ENCODE measurements around the gene AP1M1. TPM values are rescaled to one million over a fixed set of nuclear protein-coding genes. Genes with fewer than 3 reads are reported as not detected.
A peak's percentile ranks its signal among the peaks of the same experiment; 100 is the strongest.

AP1M1 gene
- total RNA-seq, 1 experiment from 2014 or later, result 43.3 TPM

- Histone ChIP-seq H3K27ac (ENCODE audit: low read length) (no peak overlapping the region), H3K4me1 (ENCODE audit: low read length) (no peaks in the 10 kb centered on the region), H3K4me2 (ENCODE audit: low read depth, low read length, poor library complexity, severe bottlenecking) (no peak overlapping the region), H3K9me3 (ENCODE audit: low read length) (no peaks in the 10 kb centered on the region), H2AFZ (ENCODE audit: low read length) (no peak overlapping the region), H3K4me3 (ENCODE audit: low read length) (no peak overlapping the region), H4K20me1 (ENCODE audit: insufficient read depth, low read depth, low read length) (no peaks in the 10 kb centered on the region), H3K9me2 (replicated peaks; ENCODE audit: insufficient read depth, low read length) (no peaks in the 10 kb centered on the region), H3K9ac (ENCODE audit: low read length) (no peak overlapping the region), H3K79me2 (ENCODE audit: low read length) (no peaks in the 10 kb centered on the region), H3K27me3 (ENCODE audit: low read length) (no peaks in the 10 kb centered on the region), H3K36me3 (ENCODE audit: insufficient read depth, low read length) (peaks cover under 1% of the 10 kb centered on the region; the same call in 1 of the 2 replicates)
- DNase-seq, result no peak
Observed at GRCh38 chr19:16159655-16160054, 38.1 kb upstream of the AP1M1 start.

- H3K27ac ChIP-seq (ENCODE audit: low read length), result no peak overlapping the region
- no peaks in the 10 kb centered on the region for H3K4me1 ChIP-seq (ENCODE audit: low read length)
- no peaks in the 10 kb centered on the region for H4K20me1 ChIP-seq (ENCODE audit: insufficient read depth, low read depth, low read length)
- no peak overlapping the region for H3K9ac ChIP-seq (ENCODE audit: low read length)
- H3K9me2 ChIP-seq (replicated peaks; ENCODE audit: insufficient read depth, low read length), result no peaks in the 10 kb centered on the region
- H2AFZ ChIP-seq (ENCODE audit: low read length), result no peak overlapping the region
- H3K4me3 ChIP-seq (ENCODE audit: low read length), result no peak overlapping the region
- H3K4me2 ChIP-seq (ENCODE audit: low read depth, low read length, poor library complexity, severe bottlenecking), result no peak overlapping the region
- no peaks in the 10 kb centered on the region; the same call in 1 of the 2 replicates for H3K36me3 ChIP-seq (ENCODE audit: insufficient read depth, low read length)
- no peaks in the 10 kb centered on the region for H3K27me3 ChIP-seq (ENCODE audit: low read length)
- no peak for DNase-seq
- no peaks in the 10 kb centered on the region for H3K79me2 ChIP-seq (ENCODE audit: low read length)
- H3K9me3 ChIP-seq (ENCODE audit: low read length), result no peaks in the 10 kb centered on the region
Observed at GRCh38 chr19:16160445-16160942, 37.2 kb upstream of the AP1M1 start.

- H3K27ac ChIP-seq (ENCODE audit: low read length), result no peak overlapping the region
- H3K4me2 ChIP-seq (ENCODE audit: low read depth, low read length, poor library complexity, severe bottlenecking), result no peak overlapping the region
- H2AFZ ChIP-seq (ENCODE audit: low read length), result no peak overlapping the region
- DNase-seq, result no peak
- no peaks in the 10 kb centered on the region for H3K9me3 ChIP-seq (ENCODE audit: low read length)
- no peaks in the 10 kb centered on the region; the same call in 1 of the 2 replicates for H3K36me3 ChIP-seq (ENCODE audit: insufficient read depth, low read length)
- no peaks in the 10 kb centered on the region for H3K79me2 ChIP-seq (ENCODE audit: low read length)
- H3K4me3 ChIP-seq (ENCODE audit: low read length), result no peak overlapping the region
- no peak overlapping the region for H3K9ac ChIP-seq (ENCODE audit: low read length)
- no peaks in the 10 kb centered on the region for H3K4me1 ChIP-seq (ENCODE audit: low read length)
- H3K9me2 ChIP-seq (replicated peaks; ENCODE audit: insufficient read depth, low read length), result no peaks in the 10 kb centered on the region
- no peaks in the 10 kb centered on the region for H4K20me1 ChIP-seq (ENCODE audit: insufficient read depth, low read depth, low read length)
- H3K27me3 ChIP-seq (ENCODE audit: low read length), result no peaks in the 10 kb centered on the region
Observed at GRCh38 chr19:16160943-16161560, 36.7 kb upstream of the AP1M1 start.

GRCh38 chr19:16161840-16162239 is 35.9 kb upstream of the AP1M1 start:
- no peak overlapping the region for H3K4me2 ChIP-seq (ENCODE audit: low read depth, low read length, poor library complexity, severe bottlenecking)
- no peak for DNase-seq
- no peaks in the 10 kb centered on the region for H3K9me2 ChIP-seq (replicated peaks; ENCODE audit: insufficient read depth, low read length)
- H3K27me3 ChIP-seq (ENCODE audit: low read length), result no peaks in the 10 kb centered on the region
- no peaks in the 10 kb centered on the region for H4K20me1 ChIP-seq (ENCODE audit: insufficient read depth, low read depth, low read length)
- no peak overlapping the region for H3K9ac ChIP-seq (ENCODE audit: low read length)
- no peaks in the 10 kb centered on the region; the same call in 1 of the 2 replicates for H3K36me3 ChIP-seq (ENCODE audit: insufficient read depth, low read length)
- no peak overlapping the region for H3K27ac ChIP-seq (ENCODE audit: low read length)
- H3K4me3 ChIP-seq (ENCODE audit: low read length), result no peak overlapping the region
- no peaks in the 10 kb centered on the region for H3K4me1 ChIP-seq (ENCODE audit: low read length)
- no peaks in the 10 kb centered on the region for H3K79me2 ChIP-seq (ENCODE audit: low read length)
- H3K9me3 ChIP-seq (ENCODE audit: low read length), result no peaks in the 10 kb centered on the region
- H2AFZ ChIP-seq (ENCODE audit: low read length), result no peak overlapping the region

- Histone ChIP-seq H3K36me3 (ENCODE audit: insufficient read depth, low read length) (no peaks in the 10 kb centered on the region), H3K4me1 (ENCODE audit: low read length) (no peaks in the 10 kb centered on the region), H3K9ac (ENCODE audit: low read length) (no peak overlapping the region), H4K20me1 (ENCODE audit: insufficient read depth, low read depth, low read length) (no peaks in the 10 kb centered on the region), H3K4me3 (ENCODE audit: low read length) (no peak overlapping the region), H3K27ac (ENCODE audit: low read length) (no peak overlapping the region), H3K9me2 (replicated peaks; ENCODE audit: insufficient read depth, low read length) (no peaks in the 10 kb centered on the region), H2AFZ (ENCODE audit: low read length) (no peak overlapping the region), H3K4me2 (ENCODE audit: low read depth, low read length, poor library complexity, severe bottlenecking) (no peak overlapping the region), H3K27me3 (ENCODE audit: low read length) (no peaks in the 10 kb centered on the region), H3K9me3 (ENCODE audit: low read length) (peaks cover 5% of the 10 kb centered on the region; the same call in 1 of the 2 replicates), H3K79me2 (ENCODE audit: low read length) (no peaks in the 10 kb centered on the region)
- DNase-seq, result no peak
Observed at GRCh38 chr19:16164222-16164890, 33.4 kb upstream of the AP1M1 start.

GRCh38 chr19:16166417-16166816 is 31.3 kb upstream of the AP1M1 start:
- Histone ChIP-seq H3K9me2 (replicated peaks; ENCODE audit: insufficient read depth, low read length) (no peaks in the 10 kb centered on the region), H3K4me2 (ENCODE audit: low read depth, low read length, poor library complexity, severe bottlenecking) (no peak overlapping the region), H3K9me3 (ENCODE audit: low read length) (peaks cover 5% of the 10 kb centered on the region; the same call in 1 of the 2 replicates), H3K4me1 (ENCODE audit: low read length) (no peaks in the 10 kb centered on the region), H3K27me3 (ENCODE audit: low read length) (no peaks in the 10 kb centered on the region), H3K36me3 (ENCODE audit: insufficient read depth, low read length) (no peaks in the 10 kb centered on the region), H2AFZ (ENCODE audit: low read length) (no peak overlapping the region), H3K9ac (ENCODE audit: low read length) (no peak overlapping the region), H4K20me1 (ENCODE audit: insufficient read depth, low read depth, low read length) (no peaks in the 10 kb centered on the region), H3K79me2 (ENCODE audit: low read length) (no peaks in the 10 kb centered on the region), H3K27ac (ENCODE audit: low read length) (no peak overlapping the region), H3K4me3 (ENCODE audit: low read length) (no peak overlapping the region)
- DNase-seq, result no peak

GRCh38 chr19:16167055-16167454 is 30.7 kb upstream of the AP1M1 start:
- H3K79me2 ChIP-seq (ENCODE audit: low read length), result no peaks in the 10 kb centered on the region
- no peaks in the 10 kb centered on the region for H3K9me2 ChIP-seq (replicated peaks; ENCODE audit: insufficient read depth, low read length)
- H3K4me1 ChIP-seq (ENCODE audit: low read length), result no peaks in the 10 kb centered on the region
- peaks cover 5% of the 10 kb centered on the region; the same call in 1 of the 2 replicates for H3K9me3 ChIP-seq (ENCODE audit: low read length)
- H3K36me3 ChIP-seq (ENCODE audit: insufficient read depth, low read length), result no peaks in the 10 kb centered on the region
- no peak overlapping the region for H3K4me2 ChIP-seq (ENCODE audit: low read depth, low read length, poor library complexity, severe bottlenecking)
- no peak overlapping the region for H3K27ac ChIP-seq (ENCODE audit: low read length)
- no peak overlapping the region for H3K9ac ChIP-seq (ENCODE audit: low read length)
- H2AFZ ChIP-seq (ENCODE audit: low read length), result no peak overlapping the region
- H4K20me1 ChIP-seq (ENCODE audit: insufficient read depth, low read depth, low read length), result no peaks in the 10 kb centered on the region
- H3K4me3 ChIP-seq (ENCODE audit: low read length), result no peak overlapping the region
- DNase-seq, result no peak
- H3K27me3 ChIP-seq (ENCODE audit: low read length), result no peaks in the 10 kb centered on the region

- Histone ChIP-seq H3K4me2 (ENCODE audit: low read depth, low read length, poor library complexity, severe bottlenecking) (no peak overlapping the region), H3K27ac (ENCODE audit: low read length) (no peak overlapping the region)
- peak; percentile 70 for DNase-seq
Observed at GRCh38 chr19:16168465-16169081, 29.1 kb upstream of the AP1M1 start.

More at GRCh38 chr19:16168465-16169081, 29.1 kb upstream of the AP1M1 start:
- no peaks in the 10 kb centered on the region for H3K4me1 ChIP-seq (ENCODE audit: low read length)
- H3K9me3 ChIP-seq (ENCODE audit: low read length), result peaks cover 5% of the 10 kb centered on the region; the same call in 1 of the 2 replicates
- H2AFZ ChIP-seq (ENCODE audit: low read length), result no peak overlapping the region
- no peaks in the 10 kb centered on the region for H3K9me2 ChIP-seq (replicated peaks; ENCODE audit: insufficient read depth, low read length)
- no peaks in the 10 kb centered on the region for H3K36me3 ChIP-seq (ENCODE audit: insufficient read depth, low read length)
- H4K20me1 ChIP-seq (ENCODE audit: insufficient read depth, low read depth, low read length), result no peaks in the 10 kb centered on the region
- no peak overlapping the region for H3K4me3 ChIP-seq (ENCODE audit: low read length)
- no peaks in the 10 kb centered on the region for H3K27me3 ChIP-seq (ENCODE audit: low read length)
- no peaks in the 10 kb centered on the region for H3K79me2 ChIP-seq (ENCODE audit: low read length)
- no peak overlapping the region for H3K9ac ChIP-seq (ENCODE audit: low read length)
